ENCODE results near the gene PARD3B.
A peak's percentile ranks its signal among the peaks of the same experiment; 100 is the strongest.

PARD3B gene, protein sequence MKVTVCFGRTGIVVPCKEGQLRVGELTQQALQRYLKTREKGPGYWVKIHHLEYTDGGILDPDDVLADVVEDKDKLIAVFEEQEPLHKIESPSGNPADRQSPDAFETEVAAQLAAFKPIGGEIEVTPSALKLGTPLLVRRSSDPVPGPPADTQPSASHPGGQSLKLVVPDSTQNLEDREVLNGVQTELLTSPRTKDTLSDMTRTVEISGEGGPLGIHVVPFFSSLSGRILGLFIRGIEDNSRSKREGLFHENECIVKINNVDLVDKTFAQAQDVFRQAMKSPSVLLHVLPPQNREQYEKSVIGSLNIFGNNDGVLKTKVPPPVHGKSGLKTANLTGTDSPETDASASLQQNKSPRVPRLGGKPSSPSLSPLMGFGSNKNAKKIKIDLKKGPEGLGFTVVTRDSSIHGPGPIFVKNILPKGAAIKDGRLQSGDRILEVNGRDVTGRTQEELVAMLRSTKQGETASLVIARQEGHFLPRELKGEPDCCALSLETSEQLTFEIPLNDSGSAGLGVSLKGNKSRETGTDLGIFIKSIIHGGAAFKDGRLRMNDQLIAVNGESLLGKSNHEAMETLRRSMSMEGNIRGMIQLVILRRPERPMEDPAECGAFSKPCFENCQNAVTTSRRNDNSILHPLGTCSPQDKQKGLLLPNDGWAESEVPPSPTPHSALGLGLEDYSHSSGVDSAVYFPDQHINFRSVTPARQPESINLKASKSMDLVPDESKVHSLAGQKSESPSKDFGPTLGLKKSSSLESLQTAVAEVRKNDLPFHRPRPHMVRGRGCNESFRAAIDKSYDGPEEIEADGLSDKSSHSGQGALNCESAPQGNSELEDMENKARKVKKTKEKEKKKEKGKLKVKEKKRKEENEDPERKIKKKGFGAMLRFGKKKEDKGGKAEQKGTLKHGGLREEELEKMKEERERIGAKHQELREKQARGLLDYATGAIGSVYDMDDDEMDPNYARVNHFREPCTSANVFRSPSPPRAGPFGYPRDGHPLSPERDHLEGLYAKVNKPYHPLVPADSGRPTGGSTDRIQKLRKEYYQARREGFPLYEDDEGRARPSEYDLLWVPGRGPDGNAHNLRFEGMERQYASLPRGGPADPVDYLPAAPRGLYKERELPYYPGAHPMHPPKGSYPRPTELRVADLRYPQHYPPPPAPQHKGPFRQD (N-terminal part only)

GRCh38 chr2:204544961-204545860 is at the start of gene PARD3B:
TSS of gene PARD3B (plus strand) at chr2:204545475. CDS start at chr2:204546000, 525 bp downstream.
- peak; percentile 39 for DNase-seq (ENCODE audit: low spot score)
- TF ChIP-seq CTCF (IDR thresholded peaks at IDR 0.05; ENCODE audit: extremely low read depth, missing control alignments): no peak

GRCh38 chr2:204496779-204497178 is 48.5 kb upstream of the PARD3B start:
- TF ChIP-seq CTCF (IDR thresholded peaks at IDR 0.05; ENCODE audit: extremely low read depth, missing control alignments): no peak

GRCh38 chr2:204497855-204498254 is 47.4 kb upstream of the PARD3B start:
- DNase-seq (ENCODE audit: low spot score): no peak
- no peak for TF ChIP-seq CTCF (IDR thresholded peaks at IDR 0.05; ENCODE audit: extremely low read depth, missing control alignments)

More at GRCh38 chr2:204496779-204497178, 48.5 kb upstream of the PARD3B start:
- no peak for DNase-seq (ENCODE audit: low spot score)

- no peak for TF ChIP-seq CTCF (IDR thresholded peaks at IDR 0.05; ENCODE audit: extremely low read depth, missing control alignments)
- DNase-seq (ENCODE audit: low spot score): no peak
Observed at GRCh38 chr2:204498291-204498690, 47.0 kb upstream of the PARD3B start.

- no peak for DNase-seq (ENCODE audit: low spot score)
- no peak for TF ChIP-seq CTCF (IDR thresholded peaks at IDR 0.05; ENCODE audit: extremely low read depth, missing control alignments)
Observed at GRCh38 chr2:204503869-204504268, 41.4 kb upstream of the PARD3B start.

- TF ChIP-seq CTCF (IDR thresholded peaks at IDR 0.05; ENCODE audit: extremely low read depth, missing control alignments): no peak
- DNase-seq (ENCODE audit: low spot score): no peak
Observed at GRCh38 chr2:204504594-204504993, 40.7 kb upstream of the PARD3B start.
